Nephron (organoid): ENCODE results near the gene RNF13.

Source experiments
- H3K27ac Mint-ChIP-seq, 3 experiments: 2 replicates each; pipeline ENCODE4 v1.8.0; 2020; ENCODE audit warnings: mixed read lengths in 3 of 3, mild to moderate bottlenecking in 2 of 3, moderate library complexity in 1 of 3
- H3K27me3 Mint-ChIP-seq: 2 replicates; pipeline ENCODE4 v1.8.0; 2021; ENCODE audit warnings: low read depth, mild to moderate bottlenecking, moderate library complexity, mixed read lengths
- H3K36me3 Mint-ChIP-seq: 2 replicates; pipeline ENCODE4 v1.8.0; 2020; ENCODE audit warnings: low read depth, mixed read lengths
- H3K4me1 Mint-ChIP-seq: 2 replicates; pipeline ENCODE4 v1.8.0; 2020; ENCODE audit warnings: mixed read lengths
- H3K4me3 Mint-ChIP-seq, 3 experiments: 2 replicates each; pipeline ENCODE4 v1.8.0; 2020; ENCODE audit warnings: mild to moderate bottlenecking in 3 of 3, mixed read lengths in 3 of 3, moderate library complexity in 2 of 3
- H3K9me3 Mint-ChIP-seq: 2 replicates; pipeline ENCODE4 v1.8.0; 2020; ENCODE audit warnings: mixed read lengths
- CTCF ChIP-seq, 3 experiments: fragments of 200-600 bp; sonication (generic); IDR thresholded peaks; one replicate each; pipeline ENCODE4 v1.5.0; 2021; ENCODE audit warnings: antibody characterized with exemption in 3 of 3; ENCODE audit not compliant: unreplicated experiment in 3 of 3

RNF13 gene

GRCh38 chr3:149777414-149778214 lies 35.4 kb upstream of the RNF13 start:
- H3K4me3 Mint-ChIP-seq, result no peak overlapping the region
- H3K36me3 Mint-ChIP-seq, result no peaks in the 10 kb centered on the region
- H3K27me3 Mint-ChIP-seq, result peaks cover 9% of the 10 kb centered on the region
- no peak overlapping the region for H3K27ac Mint-ChIP-seq
- no peak for TF ChIP-seq CTCF (IDR thresholded peaks at IDR 0.05; ENCODE audit: unreplicated experiment in 3 of 3)
- H3K9me3 Mint-ChIP-seq, result no peaks in the 10 kb centered on the region
- no peaks in the 10 kb centered on the region for H3K4me1 Mint-ChIP-seq

- H3K27me3 Mint-ChIP-seq, result peaks cover 3% of the 10 kb centered on the region
- no peaks in the 10 kb centered on the region for H3K4me1 Mint-ChIP-seq
- H3K4me3 Mint-ChIP-seq, result no peak overlapping the region
- TF ChIP-seq CTCF (IDR thresholded peaks at IDR 0.05; ENCODE audit: unreplicated experiment in 3 of 3), result no peak
- no peaks in the 10 kb centered on the region for H3K9me3 Mint-ChIP-seq
- no peaks in the 10 kb centered on the region for H3K36me3 Mint-ChIP-seq
- H3K27ac Mint-ChIP-seq, result no peak overlapping the region
These were observed 31.8 kb upstream of the RNF13 start for GRCh38 chr3:149781211-149781610.

- peaks cover 3% of the 10 kb centered on the region for H3K27me3 Mint-ChIP-seq
- H3K4me1 Mint-ChIP-seq, result no peaks in the 10 kb centered on the region
- no peak overlapping the region for H3K27ac Mint-ChIP-seq
- TF ChIP-seq CTCF (IDR thresholded peaks at IDR 0.05; ENCODE audit: unreplicated experiment in 3 of 3), result no peak
- no peak overlapping the region for H3K4me3 Mint-ChIP-seq
- H3K36me3 Mint-ChIP-seq, result no peaks in the 10 kb centered on the region
- peaks cover 2% of the 10 kb centered on the region for H3K9me3 Mint-ChIP-seq
These were observed 31.3 kb upstream of the RNF13 start for GRCh38 chr3:149781741-149782140.

- H3K36me3 Mint-ChIP-seq, result no peaks in the 10 kb centered on the region
- peaks cover 2% of the 10 kb centered on the region for H3K9me3 Mint-ChIP-seq
- H3K4me3 Mint-ChIP-seq, result no peak overlapping the region
- no peaks in the 10 kb centered on the region for H3K27me3 Mint-ChIP-seq
- no peak overlapping the region for H3K27ac Mint-ChIP-seq
- H3K4me1 Mint-ChIP-seq, result no peaks in the 10 kb centered on the region
- TF ChIP-seq CTCF (IDR thresholded peaks at IDR 0.05; ENCODE audit: unreplicated experiment in 3 of 3), result no peak
These were observed 29.4 kb upstream of the RNF13 start for GRCh38 chr3:149783576-149783975.

GRCh38 chr3:149784064-149784704 lies 28.8 kb upstream of the RNF13 start:
- TF ChIP-seq CTCF (IDR thresholded peaks at IDR 0.05; ENCODE audit: unreplicated experiment in 3 of 3), result no peak
- peaks cover 2% of the 10 kb centered on the region for H3K9me3 Mint-ChIP-seq
- no peaks in the 10 kb centered on the region for H3K4me1 Mint-ChIP-seq
- H3K27me3 Mint-ChIP-seq, result no peaks in the 10 kb centered on the region
- H3K36me3 Mint-ChIP-seq, result no peaks in the 10 kb centered on the region
- no peak overlapping the region for H3K4me3 Mint-ChIP-seq
- no peak overlapping the region for H3K27ac Mint-ChIP-seq
